Mesenchymal stem cell (in vitro differentiated cells and primary cell): Measurements from ENCODE around the gene DENND2A.

ENCODE experiments used
- DNase-seq: peaks from one replicate; pipeline ENCODE4 v3.0.0-alpha.2; 2013
- H2AFZ ChIP-seq: one replicate; pipeline ENCODE4 v1.6.1; 2013; ENCODE audit warnings: low read depth, mild to moderate bottlenecking, control low read depth, inconsistent platforms, low read length, moderate library complexity
- H2AK5ac ChIP-seq: 2 replicates; pipeline ENCODE4 v1.6.1; 2013; ENCODE audit warnings: low read length, moderate library complexity, mild to moderate bottlenecking, inconsistent platforms; ENCODE audit not compliant: severe bottlenecking
- H2BK120ac ChIP-seq: one replicate; pipeline ENCODE4 v1.6.1; 2013; ENCODE audit warnings: low read depth, mild to moderate bottlenecking, inconsistent platforms, low read length, moderate library complexity
- H2BK12ac ChIP-seq, 2 experiments: one replicate each; pipeline ENCODE4 v1.6.1; 2013; ENCODE audit warnings: inconsistent platforms in 2 of 2, low read length in 2 of 2, mild to moderate bottlenecking in 2 of 2, moderate library complexity in 2 of 2, control low read depth in 1 of 2
- H2BK15ac ChIP-seq: one replicate; pipeline ENCODE4 v1.6.1; 2013; ENCODE audit warnings: mild to moderate bottlenecking, low read depth, inconsistent platforms; ENCODE audit not compliant: poor library complexity, severe bottlenecking
- H2BK5ac ChIP-seq: 2 replicates; pipeline ENCODE4 v1.6.1; 2013; ENCODE audit warnings: low read depth, mild to moderate bottlenecking, low read length, control low read depth, inconsistent platforms; ENCODE audit not compliant: poor library complexity, severe bottlenecking
- H3K14ac ChIP-seq, 2 experiments: one replicate each; pipeline ENCODE4 v1.6.1; 2013; ENCODE audit warnings: inconsistent platforms in 2 of 2, low read length in 2 of 2, control low read depth in 1 of 2, mild to moderate bottlenecking in 1 of 2, moderate library complexity in 1 of 2
- H3K18ac ChIP-seq, 2 experiments: one replicate each; pipeline ENCODE4 v1.6.1; 2013; ENCODE audit warnings: inconsistent platforms in 2 of 2, low read length in 2 of 2, control low read depth in 1 of 2, low read depth in 1 of 2, mild to moderate bottlenecking in 1 of 2
- H3K23ac ChIP-seq, 2 experiments: one replicate each; pipeline ENCODE4 v1.6.1; 2013; ENCODE audit warnings: inconsistent platforms in 2 of 2, low read length in 2 of 2, mild to moderate bottlenecking in 2 of 2, moderate library complexity in 2 of 2, control low read depth in 1 of 2
- H3K27ac ChIP-seq: 2 replicates; pipeline ENCODE4 v1.5.1; 2013; ENCODE audit warnings: mild to moderate bottlenecking, moderate library complexity, low read length, control low read depth, inconsistent platforms; ENCODE audit not compliant: poor library complexity, severe bottlenecking
- H3K27me3 ChIP-seq, 2 experiments: 2 replicates each; pipeline versions ENCODE4 v1.6.1 to v1.7.0; 2013; ENCODE audit warnings: low read length in 2 of 2, mild to moderate bottlenecking in 2 of 2, moderate library complexity in 2 of 2, control low read depth in 1 of 2, inconsistent platforms in 1 of 2; ENCODE audit not compliant: control insufficient read depth in 1 of 2, insufficient read depth in 1 of 2
- H3K36me3 ChIP-seq, 2 experiments: 2 replicates each; pipeline versions ENCODE4 v1.6.1 to v1.7.0; 2013; ENCODE audit warnings: low read length in 2 of 2, control low read depth in 1 of 2, inconsistent platforms in 1 of 2, low read depth in 1 of 2, mild to moderate bottlenecking in 1 of 2; ENCODE audit not compliant: insufficient read depth in 2 of 2, control insufficient read depth in 1 of 2
- H3K4ac ChIP-seq, 2 experiments: one replicate each; pipeline ENCODE4 v1.6.1; 2013; ENCODE audit warnings: inconsistent platforms in 2 of 2, low read length in 2 of 2, mild to moderate bottlenecking in 2 of 2, moderate library complexity in 2 of 2, control low read depth in 1 of 2, low read depth in 1 of 2
- H3K4me1 ChIP-seq: 2 replicates; pipeline ENCODE4 v1.6.1; 2013; ENCODE audit warnings: low read depth, low read length, control low read depth; ENCODE audit not compliant: control insufficient read depth, insufficient read depth
- H3K4me2 ChIP-seq: 2 replicates; pipeline ENCODE4 v1.6.1; 2013; ENCODE audit warnings: low read length, mild to moderate bottlenecking, inconsistent platforms; ENCODE audit not compliant: poor library complexity, severe bottlenecking
- H3K4me3 ChIP-seq, 2 experiments: 2 replicates each; pipeline versions ENCODE4 v1.5.1 to v1.7.0; 2013; ENCODE audit warnings: low read length in 2 of 2, mild to moderate bottlenecking in 2 of 2, control low read depth in 1 of 2, low read depth in 1 of 2; ENCODE audit not compliant: insufficient read depth in 1 of 2
- H3K79me1 ChIP-seq: replicated peaks from 2 replicates; pipeline ENCODE4 v1.6.1; 2013; ENCODE audit warnings: mild to moderate bottlenecking, control low read depth, low read length, inconsistent platforms; ENCODE audit not compliant: poor library complexity, severe bottlenecking
- H3K9ac ChIP-seq: 2 replicates; pipeline ENCODE4 v1.7.0; 2013; ENCODE audit warnings: mild to moderate bottlenecking, low read length, moderate library complexity
- H3K9me3 ChIP-seq: 2 replicates; pipeline ENCODE4 v1.7.0; 2013; ENCODE audit warnings: mild to moderate bottlenecking, low read length; ENCODE audit not compliant: control insufficient read depth
- H4K8ac ChIP-seq: one replicate; pipeline ENCODE4 v1.6.1; 2013; ENCODE audit warnings: inconsistent platforms, mild to moderate bottlenecking, low read length, moderate library complexity
- H4K91ac ChIP-seq: one replicate; pipeline ENCODE4 v1.6.1; 2013; ENCODE audit warnings: mild to moderate bottlenecking, low read length, inconsistent platforms
- WGBS: methylation state at CpG from one replicate; pipeline ENCODE4 v1.1.7; 2013; ENCODE audit warnings: mixed read lengths; 5-methylcytosine and 5-hydroxymethylcytosine counted together

Gene DENND2A

GRCh38 chr7:140544388-140544826 lies 96.2 kb downstream of the DENND2A start:
- H3K4me3 ChIP-seq, result no peak overlapping the region
- H3K36me3 ChIP-seq, result peaks cover 36 to 66% of the 10 kb centered on the region in 2 experiments
- H3K9me3 ChIP-seq, result no peaks in the 10 kb centered on the region
- H3K23ac ChIP-seq, result no peak overlapping the region
- H3K4me2 ChIP-seq, result no peak overlapping the region
- no peak overlapping the region for H2AK5ac ChIP-seq
- no peak overlapping the region for H3K18ac ChIP-seq
- peaks cover 23% of the 10 kb centered on the region for H3K79me1 ChIP-seq
- no peak overlapping the region for H4K8ac ChIP-seq
- H4K91ac ChIP-seq, result no peak overlapping the region
- no peak overlapping the region for H2BK120ac ChIP-seq
- H3K4ac ChIP-seq, result no peak overlapping the region
- H2AFZ ChIP-seq, result no peak overlapping the region
- no peak overlapping the region for H3K27ac ChIP-seq
- no peak overlapping the region for H3K9ac ChIP-seq
- H2BK12ac ChIP-seq, result no peak overlapping the region
- no peaks in the 10 kb centered on the region for H3K27me3 ChIP-seq
- no peak overlapping the region for H2BK15ac ChIP-seq
- DNase-seq, result no peak
- 97% methylated on average over 16 of the region's 16 CpGs for WGBS
- peaks cover 21% of the 10 kb centered on the region for H3K4me1 ChIP-seq
- H3K14ac ChIP-seq, result no peak overlapping the region
- no peak overlapping the region for H2BK5ac ChIP-seq

GRCh38 chr7:140542228-140542603 lies 98.4 kb downstream of the DENND2A start:
- Histone ChIP-seq H2BK120ac (peak overlapping the region; percentile 94), H3K4me1 (peaks cover 21% of the 10 kb centered on the region), H2BK12ac (peak overlapping the region; percentile 45 to 73), H3K4me3 (peak overlapping the region in 1 of 2 experiments; percentile 63), H2AK5ac (peak overlapping the region; percentile 64), H3K27ac (peak overlapping the region; percentile 96), H3K18ac (peak overlapping the region; percentile 88 to 90), H3K27me3 (no peaks in the 10 kb centered on the region), H3K4ac (peak overlapping the region in 1 of 2 experiments; percentile 53), H3K79me1 (peaks cover 32% of the 10 kb centered on the region), H2BK5ac (peak overlapping the region; percentile 0), H3K23ac (no peak overlapping the region), H2AFZ (no peak overlapping the region), H3K9ac (peak overlapping the region; percentile 89), H4K8ac (peak overlapping the region; percentile 87), H3K4me2 (no peak overlapping the region), H2BK15ac (peak overlapping the region; percentile 17), H4K91ac (peak overlapping the region; percentile 55), H3K36me3 (peaks cover 43 to 70% of the 10 kb centered on the region in 2 experiments), H3K14ac (peak overlapping the region in 1 of 2 experiments; percentile 16), H3K9me3 (no peaks in the 10 kb centered on the region)
- peak; percentile 65 for DNase-seq
- 36% methylated on average over 7 of the region's 7 CpGs for WGBS

GRCh38 chr7:140541513-140542227 lies 98.9 kb downstream of the DENND2A start:
- H2BK120ac ChIP-seq, result peak overlapping the region; percentile 94
- 9% methylated on average over 17 of the region's 17 CpGs for WGBS
- H3K9me3 ChIP-seq, result no peaks in the 10 kb centered on the region

GRCh38 chr7:140541176-140541512 lies 99.5 kb downstream of the DENND2A start:
- no peak for DNase-seq
- Histone ChIP-seq H2BK5ac (peak overlapping the region; percentile 91), H2AK5ac (peak overlapping the region; percentile 92), H3K27me3 (no peaks in the 10 kb centered on the region), H2BK12ac (peak overlapping the region in 1 of 2 experiments; percentile 68), H3K79me1 (peaks cover 33% of the 10 kb centered on the region), H3K36me3 (peaks cover 38 to 67% of the 10 kb centered on the region in 2 experiments), H3K4ac (peak overlapping the region in 1 of 2 experiments; percentile 65), H3K23ac (no peak overlapping the region), H3K9ac (peak overlapping the region; percentile 89), H3K9me3 (no peaks in the 10 kb centered on the region), H2BK120ac (no peak overlapping the region), H3K4me3 (peak overlapping the region in 1 of 2 experiments; percentile 63), H3K14ac (no peak overlapping the region), H3K4me2 (peak overlapping the region; percentile 24), H4K8ac (peak overlapping the region; percentile 90), H2BK15ac (peak overlapping the region; percentile 45), H3K18ac (peak overlapping the region; percentile 28 to 96), H4K91ac (peak overlapping the region; percentile 53), H3K27ac (peak overlapping the region; percentile 96), H2AFZ (no peak overlapping the region), H3K4me1 (peaks cover 21% of the 10 kb centered on the region)
- 35% methylated on average over 4 of the region's 4 CpGs for WGBS

More at GRCh38 chr7:140541513-140542227, 98.9 kb downstream of the DENND2A start:
- Histone ChIP-seq H3K36me3 (peaks cover 43 to 69% of the 10 kb centered on the region in 2 experiments), H3K27me3 (no peaks in the 10 kb centered on the region), H3K4me2 (peak overlapping the region; percentile 24), H2BK12ac (peak overlapping the region in 1 of 2 experiments; percentile 73), H2BK15ac (peak overlapping the region; percentile 17), H3K9ac (peak overlapping the region; percentile 89), H2BK5ac (peak overlapping the region; percentile 0), H3K14ac (no peak overlapping the region), H3K4me1 (peaks cover 21% of the 10 kb centered on the region), H3K4ac (peak overlapping the region in 1 of 2 experiments; percentile 53), H3K79me1 (peaks cover 33% of the 10 kb centered on the region), H4K8ac (peak overlapping the region; percentile 87), H3K18ac (peak overlapping the region; percentile 88 to 90), H2AK5ac (peak overlapping the region; percentile 0), H2AFZ (no peak overlapping the region), H4K91ac (peak overlapping the region; percentile 43), H3K23ac (no peak overlapping the region), H3K4me3 (peak overlapping the region in 1 of 2 experiments; percentile 63), H3K27ac (peak overlapping the region; percentile 96)
- peak; percentile 94 for DNase-seq
